SU-DHL-6 (cell line): ENCODE measurements around the gene IFT52.

Experiments
- EZH2phosphoT487 ChIP-seq: fragments of 200-600 bp; sonication (generic), shearing (Covaris generic); conservative IDR thresholded peaks from 2 replicates; pipeline ENCODE4 v1.6.1; 2018; ENCODE audit warnings: mild to moderate bottlenecking, antibody characterized with exemption, low read length, moderate library complexity, mixed read lengths
- TF ChIP-seq, protein P1 (sequence below): fragments of 200-600 bp; sonication (generic); IDR thresholded peaks from one replicate; pipeline ENCODE4 v1.5.1; 2017; ENCODE audit warnings: antibody characterized with exemption, mild to moderate bottlenecking, low read length, moderate library complexity; ENCODE audit not compliant: insufficient read depth, poor library complexity, severe bottlenecking

DNA sequence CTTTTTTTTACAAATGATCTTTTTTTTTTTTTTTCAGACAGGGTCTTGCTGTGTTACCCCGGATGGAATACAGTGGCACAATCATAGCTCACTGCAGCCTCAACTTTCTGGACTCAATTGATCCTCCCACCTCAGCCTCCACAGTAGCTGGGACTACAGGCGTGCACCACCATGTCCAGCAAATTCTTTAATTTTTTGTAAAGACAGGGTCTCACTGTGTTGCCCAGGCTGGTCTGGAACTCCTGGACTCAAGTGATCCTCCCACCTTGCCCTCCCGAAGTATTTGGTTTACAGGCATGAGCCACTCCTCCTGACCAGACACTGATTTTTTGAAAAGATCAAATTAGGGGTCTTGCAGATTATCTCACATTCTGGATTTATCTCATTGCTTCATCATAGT lies 65.2 kb downstream of the IFT52 start:
- TF ChIP-seq, protein P1, sequence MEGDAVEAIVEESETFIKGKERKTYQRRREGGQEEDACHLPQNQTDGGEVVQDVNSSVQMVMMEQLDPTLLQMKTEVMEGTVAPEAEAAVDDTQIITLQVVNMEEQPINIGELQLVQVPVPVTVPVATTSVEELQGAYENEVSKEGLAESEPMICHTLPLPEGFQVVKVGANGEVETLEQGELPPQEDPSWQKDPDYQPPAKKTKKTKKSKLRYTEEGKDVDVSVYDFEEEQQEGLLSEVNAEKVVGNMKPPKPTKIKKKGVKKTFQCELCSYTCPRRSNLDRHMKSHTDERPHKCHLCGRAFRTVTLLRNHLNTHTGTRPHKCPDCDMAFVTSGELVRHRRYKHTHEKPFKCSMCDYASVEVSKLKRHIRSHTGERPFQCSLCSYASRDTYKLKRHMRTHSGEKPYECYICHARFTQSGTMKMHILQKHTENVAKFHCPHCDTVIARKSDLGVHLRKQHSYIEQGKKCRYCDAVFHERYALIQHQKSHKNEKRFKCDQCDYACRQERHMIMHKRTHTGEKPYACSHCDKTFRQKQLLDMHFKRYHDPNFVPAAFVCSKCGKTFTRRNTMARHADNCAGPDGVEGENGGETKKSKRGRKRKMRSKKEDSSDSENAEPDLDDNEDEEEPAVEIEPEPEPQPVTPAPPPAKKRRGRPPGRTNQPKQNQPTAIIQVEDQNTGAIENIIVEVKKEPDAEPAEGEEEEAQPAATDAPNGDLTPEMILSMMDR: no peak
- no peak for TF ChIP-seq EZH2phosphoT487
